Superior temporal gyrus (tissue), 1 donor: Measurements from ENCODE around the gene TIAL1.
"Not testable (repeated sequence)": the region's sequence is repeated elsewhere in the genome, so short reads cannot be mapped to it uniquely, and the experiment has no call there.

Experiments
- DNase-seq: peaks from one replicate; pipeline ENCODE4 v3.0.0-alpha.2; 2016; ENCODE audit errors: extremely low spot score

The TIAL1 gene

DNA sequence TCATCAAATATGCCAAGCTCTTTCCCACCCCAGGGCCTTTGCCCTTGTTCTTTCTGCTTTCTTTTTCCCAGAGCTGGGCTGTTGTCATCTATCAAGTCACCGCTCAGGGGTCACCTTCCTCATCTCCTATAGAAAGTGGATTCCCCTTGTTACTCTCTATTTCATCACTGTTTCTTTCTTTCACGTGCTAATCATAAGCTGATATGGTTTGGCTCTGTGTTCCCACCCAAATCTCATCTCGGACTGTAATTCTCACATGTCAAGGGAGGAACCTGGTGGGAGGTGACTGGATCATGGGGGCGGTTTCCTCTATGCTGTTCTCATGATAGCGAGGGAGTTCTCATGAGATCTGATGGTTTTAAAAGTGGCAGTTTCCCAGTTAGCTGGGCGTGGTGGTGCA is 17.0 kb upstream of the TIAL1 start:
- no peak for DNase-seq

DNA sequence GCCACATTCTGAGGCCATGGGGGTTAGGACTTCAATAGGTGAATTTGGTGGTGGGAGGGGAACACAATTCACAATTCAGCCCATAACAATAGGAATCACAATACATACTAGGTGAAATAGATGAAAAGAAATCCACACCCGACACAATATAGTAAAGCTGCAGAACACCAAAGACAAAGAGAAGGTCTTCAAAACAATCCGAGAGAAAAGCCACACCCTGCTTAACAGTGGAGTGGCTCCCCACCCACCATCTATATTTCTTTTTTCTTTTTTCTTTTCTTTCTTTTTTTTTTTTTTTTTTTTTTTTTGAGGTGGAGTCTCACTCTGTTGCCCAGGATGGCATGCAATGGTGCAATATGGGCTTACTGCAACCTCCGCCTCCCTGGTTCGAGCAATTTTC is 14.7 kb upstream of the TIAL1 start:
- DNase-seq: no peak

DNA sequence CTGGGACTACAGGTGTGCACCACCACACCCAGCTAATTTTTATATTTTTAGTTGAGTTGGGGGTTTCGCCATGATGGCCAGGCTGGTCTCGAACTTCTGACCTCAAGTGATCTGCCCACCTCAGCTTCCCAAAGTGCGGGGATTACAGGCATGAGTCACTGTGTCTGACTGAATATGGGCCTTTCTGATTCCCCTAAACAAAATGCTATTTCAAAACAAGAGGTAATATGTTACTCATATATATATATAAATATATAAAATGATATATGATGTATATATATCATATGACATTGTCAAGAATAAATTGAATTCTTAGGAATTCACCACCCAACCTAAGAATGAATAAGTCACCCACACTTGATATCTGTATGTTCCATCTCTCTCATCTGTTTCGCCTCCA is 12.8 kb upstream of the TIAL1 start:
- DNase-seq: no peak

DNA sequence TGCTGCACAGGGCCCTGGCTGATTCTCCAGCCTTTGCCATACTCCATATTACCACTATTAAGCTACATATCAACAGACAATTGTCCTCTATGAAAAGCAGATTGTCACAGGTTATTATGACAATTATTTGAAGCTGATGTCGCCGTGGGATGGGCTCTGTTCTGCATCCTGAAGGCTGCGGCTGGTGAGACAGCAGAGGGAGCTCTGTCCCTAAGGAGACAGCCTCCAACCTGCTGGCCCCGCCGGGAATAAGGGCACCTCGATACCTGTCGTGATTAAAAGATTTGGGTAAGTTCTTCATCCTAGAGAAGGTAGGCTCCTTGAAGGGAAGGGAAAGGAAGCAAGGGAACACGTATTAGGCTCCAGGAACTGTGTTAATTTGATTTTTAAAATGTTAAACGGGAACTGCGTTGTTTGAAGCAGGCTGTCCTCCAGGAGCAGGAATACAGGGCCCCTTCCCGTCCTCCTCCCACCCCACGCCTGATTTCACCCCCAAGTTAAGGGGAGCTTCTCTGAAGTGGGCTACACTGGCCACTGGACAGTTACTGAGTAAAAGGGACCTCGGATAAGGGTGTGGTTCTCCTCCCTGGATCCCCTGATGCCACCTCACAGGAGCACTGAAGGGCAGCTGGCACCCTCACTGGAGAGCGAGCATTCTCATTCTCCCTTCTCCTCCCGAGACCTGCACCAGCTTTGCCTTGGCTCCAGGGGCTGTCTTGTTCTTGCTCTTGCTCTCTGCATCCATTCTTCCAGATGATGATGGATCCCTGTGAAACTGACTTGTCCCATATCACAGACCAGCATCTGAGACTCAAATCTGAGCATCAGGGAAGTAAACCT is 11.8 kb upstream of the TIAL1 start:
- peak; percentile 67 for DNase-seq

DNA sequence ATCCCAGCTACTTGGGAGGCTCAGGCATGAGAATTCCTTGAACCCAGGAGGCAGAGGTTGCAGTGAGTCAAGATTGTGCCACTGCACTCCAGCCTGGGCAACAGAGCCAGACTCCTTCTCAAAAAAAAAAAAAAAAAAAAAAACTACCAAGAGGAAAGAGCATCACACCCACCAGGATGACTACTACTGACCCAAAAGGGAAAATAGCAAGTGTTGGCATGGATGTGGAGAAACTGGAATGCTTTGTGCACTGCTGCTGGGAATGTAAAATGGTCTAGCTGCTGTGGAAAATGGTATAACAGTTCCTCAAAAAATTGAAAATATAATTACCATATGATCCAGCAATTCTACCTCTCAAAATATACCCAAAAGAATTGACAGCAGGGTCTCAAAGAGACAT is 7.7 kb upstream of the TIAL1 start:
- no peak for DNase-seq

DNA sequence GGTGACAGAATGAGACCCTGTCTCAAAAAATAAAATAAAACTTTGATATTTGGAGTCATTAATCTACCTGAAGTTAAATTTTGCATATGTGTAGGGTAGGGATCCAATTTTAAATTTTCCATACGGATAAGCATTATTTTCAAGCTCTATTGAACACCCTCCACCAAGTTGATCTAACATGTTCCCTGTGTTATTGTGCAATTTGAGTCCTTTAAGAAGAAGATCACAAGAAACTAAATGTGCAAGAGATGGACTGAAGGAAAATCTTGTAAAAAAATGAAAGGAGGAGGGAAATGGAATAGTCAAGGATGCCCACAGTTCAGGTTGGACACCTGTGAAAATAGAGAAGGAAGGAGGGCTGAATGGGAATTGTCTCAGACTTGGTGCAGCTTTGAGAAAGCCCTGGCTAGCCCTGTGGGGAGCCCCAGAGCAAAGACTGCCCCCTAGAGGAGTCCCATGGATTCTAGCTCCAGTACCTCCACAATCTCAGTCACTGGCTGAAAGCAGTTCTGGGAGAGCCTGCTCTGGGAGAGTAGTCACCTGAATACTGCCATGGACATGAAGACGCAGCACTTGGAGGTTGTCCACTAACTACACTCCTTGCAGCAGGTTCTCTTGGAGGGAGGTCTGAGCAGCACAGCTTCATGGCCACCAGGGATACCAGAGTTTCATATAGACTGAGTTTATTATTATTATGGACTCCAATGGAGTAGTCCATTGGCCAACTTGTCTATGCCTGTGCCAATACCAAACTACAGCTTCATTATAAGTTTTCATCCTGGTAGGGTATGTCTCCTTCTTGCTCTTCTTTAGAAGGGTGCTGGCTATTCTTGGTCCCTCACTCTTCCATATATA is 5.7 kb upstream of the TIAL1 start:
- no peak for DNase-seq

DNA sequence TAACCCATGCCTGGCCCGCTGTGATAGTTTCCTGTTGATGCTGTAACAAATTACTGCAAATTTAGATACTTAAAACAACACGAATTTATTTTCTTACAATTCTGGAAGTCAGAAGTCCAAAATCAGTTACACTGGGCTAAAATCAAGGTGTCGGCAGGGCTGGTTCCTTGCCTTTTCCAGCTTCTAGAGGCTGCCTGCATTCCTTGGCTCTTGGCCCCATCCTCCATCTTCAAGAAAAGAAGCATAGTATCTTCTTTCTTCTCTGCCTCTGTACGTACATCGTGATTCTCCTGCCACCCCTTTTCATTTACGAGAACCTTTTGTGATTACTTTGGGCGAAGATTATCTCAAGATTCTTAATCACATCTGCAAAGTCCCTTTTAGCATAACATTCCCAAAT is 1.6 kb upstream of the TIAL1 start:
- no peak for DNase-seq

DNA sequence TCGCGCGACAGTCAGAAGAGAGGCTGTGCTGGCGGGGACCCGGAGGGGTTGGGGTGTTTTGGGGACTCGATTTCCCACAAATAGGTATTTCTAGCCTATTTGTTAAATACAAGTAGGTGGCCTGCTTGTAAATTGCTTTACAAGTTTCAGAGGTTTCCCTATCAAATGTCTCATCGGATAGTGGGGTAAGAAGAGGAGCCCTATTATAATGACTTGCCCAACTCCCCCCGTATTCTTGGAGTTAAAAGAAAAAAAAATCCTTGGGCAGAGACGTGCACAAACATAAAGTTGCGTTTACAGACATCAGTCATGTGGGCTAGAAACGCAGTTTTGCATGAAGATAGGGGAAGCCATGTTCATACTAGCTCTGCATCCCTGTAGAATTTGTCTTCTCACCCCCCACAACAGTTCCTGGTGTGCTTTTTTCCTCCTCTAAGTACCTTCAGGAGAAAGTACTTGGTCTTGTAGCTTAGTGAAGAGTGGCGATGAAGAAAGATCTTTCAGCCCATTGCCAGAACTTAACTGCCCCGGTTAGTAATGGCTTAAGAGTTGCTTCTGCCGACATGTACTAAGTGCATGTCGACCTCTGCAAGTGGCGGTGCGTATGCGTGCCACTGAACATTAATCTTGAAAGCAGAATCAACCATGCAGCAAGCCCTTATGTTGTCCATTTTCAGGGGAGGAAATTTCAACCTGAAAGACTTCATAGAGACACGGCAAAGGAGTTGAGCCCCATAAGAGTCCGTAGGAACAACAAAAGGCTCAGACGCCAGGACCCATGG is 832 bp upstream of the TIAL1 start:
- DNase-seq: no peak

DNA sequence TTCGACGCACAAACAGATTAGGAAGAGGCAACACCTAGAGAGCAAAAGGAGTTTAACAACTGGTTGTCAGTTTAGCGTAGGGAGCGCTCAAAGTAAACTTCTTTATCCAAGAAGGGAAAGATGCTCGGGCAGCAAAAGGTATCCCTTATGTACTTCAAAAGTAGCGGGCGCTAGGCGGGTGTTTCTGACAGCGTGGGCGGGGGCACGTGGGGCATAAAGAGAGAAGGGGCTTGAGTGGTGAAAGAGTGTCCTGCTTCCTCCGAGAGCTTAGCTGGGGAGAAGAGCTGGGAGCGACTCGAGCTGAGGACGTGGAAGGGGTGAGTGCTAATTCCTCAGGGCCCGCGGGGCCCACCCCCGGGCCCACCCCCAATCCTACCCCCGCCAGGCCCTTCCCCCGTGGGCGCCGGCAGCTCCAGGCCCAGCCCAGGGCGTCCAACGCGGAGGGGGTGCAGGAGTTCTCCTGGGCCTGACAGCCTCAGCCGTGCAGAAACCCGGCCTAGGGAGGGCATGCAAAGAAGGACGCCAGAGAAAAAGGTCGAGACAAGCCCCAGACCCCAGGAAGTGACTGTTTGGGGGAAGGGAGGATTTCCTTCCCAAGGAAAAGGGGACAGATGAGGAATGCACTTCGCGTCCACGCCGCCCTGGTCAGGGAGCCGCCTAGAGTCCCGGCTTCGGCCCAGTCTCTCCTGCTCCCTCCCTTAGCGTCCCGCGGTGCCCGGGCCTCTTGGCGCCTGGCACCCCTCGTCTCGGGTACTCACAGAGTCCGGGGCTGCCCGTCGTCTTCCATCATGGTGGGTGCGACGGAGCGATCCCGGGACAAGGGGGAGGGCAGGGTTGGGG is 868 bp downstream of the TIAL1 start:
- DNase-seq: peak; percentile 39

DNA sequence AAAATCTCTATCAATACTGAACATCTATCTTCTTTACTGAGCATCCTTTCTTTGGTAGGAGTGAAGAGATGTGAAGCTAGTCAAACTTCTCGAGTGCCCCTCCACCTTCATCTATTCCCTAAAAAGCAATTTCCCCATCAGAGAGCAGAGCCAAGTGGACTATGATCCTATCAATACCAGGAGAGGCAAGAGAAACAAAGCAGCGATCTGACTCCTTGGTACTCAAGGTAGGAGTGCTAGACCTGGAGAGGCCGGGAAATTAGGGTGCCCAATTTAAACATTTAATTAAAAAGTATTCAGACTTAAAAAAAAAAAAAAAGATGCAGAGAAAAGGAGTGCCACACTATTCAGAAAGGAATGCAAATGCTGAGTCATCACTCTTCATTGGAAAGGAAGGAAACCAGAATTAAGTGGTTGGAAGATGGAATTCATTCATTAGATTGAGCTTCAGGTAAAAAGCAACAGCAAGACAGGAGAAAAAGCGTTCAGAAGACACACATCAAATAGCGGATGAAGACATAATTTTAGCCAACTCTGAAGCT is 1.6 kb downstream of the TIAL1 start:
- no peak for DNase-seq

DNA sequence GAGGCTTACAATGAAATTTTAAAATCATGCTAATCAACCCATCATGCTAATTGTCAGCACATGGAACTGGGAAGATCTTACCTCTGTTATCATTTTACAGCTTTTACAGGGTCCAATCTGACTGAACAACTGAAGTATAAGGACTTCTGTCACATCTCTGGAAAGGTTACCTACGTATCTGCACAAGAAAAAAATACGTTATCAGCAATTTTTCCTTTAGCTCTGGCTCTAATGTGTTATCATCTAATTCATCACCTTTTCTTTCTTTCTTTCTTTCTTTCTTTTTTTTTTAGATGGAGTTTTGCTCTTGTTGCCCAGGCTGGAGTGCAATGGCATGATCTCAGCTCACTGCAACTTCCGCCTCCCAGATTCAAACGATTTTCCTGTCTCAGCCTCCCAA is 8.7 kb downstream of the TIAL1 start:
- DNase-seq: no peak

DNA sequence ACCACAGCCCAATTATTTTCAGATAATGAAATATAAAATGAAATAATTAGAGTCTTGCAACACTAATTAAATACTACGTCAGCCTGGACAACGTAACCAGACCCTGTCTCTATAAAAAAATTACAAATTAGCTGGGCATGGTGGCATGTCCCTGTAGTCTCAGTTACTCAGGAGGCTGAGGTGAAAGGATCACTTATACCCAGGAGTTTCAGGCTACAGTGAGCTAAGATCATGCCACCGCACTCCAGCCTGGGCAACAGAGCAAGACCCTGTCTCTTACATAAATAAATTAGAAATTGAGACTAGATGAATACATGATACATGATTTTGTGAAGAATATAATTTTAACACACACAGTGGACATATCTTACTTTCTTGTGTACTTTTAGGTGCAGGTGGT is 18.4 kb downstream of the TIAL1 start:
- no peak for DNase-seq

DNA sequence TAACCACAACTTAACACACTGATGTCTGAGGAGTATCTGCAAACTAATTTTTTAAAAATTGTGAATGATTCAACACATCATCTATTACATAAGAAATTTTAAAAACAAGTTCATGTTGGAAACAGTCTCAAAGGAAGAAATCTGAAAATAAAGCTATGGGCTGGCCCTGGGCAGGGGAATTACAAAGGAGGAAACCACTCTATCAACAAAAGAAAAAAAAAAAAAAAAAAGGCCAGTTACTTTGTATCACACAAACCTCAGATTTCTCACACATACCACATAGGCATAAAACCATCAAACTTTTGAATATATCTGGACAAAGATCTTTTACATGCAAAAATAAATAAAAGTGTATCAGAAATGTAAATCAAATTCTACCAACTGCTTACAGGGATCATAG is 20.8 kb downstream of the TIAL1 start:
- no peak for DNase-seq

DNA sequence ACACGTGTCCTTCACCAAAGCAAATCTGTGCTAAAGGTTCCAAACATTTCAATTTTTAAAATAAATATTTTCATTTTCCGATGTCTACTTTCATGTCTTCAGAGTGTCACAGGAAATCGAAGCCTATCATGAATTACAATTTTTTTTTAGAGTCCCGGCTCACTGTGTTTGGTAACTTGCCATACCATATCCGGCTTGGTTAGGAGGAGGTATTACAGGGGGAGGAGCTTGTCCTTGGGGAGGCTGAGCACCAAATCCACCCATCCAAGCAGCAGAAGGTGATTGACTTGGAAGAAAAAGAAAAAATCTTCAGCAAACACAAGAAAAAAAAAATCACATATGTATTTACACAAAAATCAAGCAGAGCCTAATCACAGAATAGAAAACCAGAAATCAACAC is 21.3 kb downstream of the TIAL1 start:
- no peak for DNase-seq

DNA sequence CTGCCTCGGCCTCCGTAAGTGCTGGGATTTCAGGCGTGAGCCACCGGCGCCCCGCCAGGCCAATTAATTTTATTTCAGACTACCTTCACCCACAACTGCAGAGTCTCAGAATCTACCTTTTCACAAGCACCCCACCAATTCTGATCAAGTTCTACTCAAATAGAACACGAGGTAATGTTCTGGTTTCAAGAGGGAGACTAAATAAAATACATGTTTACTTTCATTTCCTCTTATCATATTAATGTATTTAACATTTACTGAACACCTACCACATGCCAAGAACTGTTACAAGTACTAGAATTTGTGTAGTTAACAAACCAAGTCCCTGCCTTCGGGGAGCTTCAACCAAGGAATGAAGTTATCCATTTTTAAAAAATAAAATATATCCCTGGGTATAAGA is 28.8 kb downstream of the TIAL1 start:
- no peak for DNase-seq

DNA sequence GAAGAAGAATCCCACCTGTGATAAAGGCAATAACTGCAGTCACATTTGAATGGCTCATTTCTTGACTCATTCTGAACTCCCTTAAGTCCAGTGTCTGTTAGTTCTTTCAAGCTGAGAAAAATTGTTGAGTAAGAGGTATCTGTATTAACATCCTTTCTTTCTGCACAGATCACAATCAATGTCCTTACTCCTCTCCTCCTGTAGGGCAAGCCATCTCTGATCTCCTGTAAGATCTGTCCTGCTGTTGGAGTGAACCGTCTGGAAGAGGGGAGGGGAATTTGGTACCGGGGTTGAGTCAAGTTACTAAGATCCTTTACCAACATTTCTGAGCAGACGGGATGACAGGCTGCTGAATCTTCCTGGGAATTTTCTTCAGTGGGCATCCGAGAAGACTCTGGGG is 34.7 kb downstream of the TIAL1 start:
- DNase-seq: no peak

DNA sequence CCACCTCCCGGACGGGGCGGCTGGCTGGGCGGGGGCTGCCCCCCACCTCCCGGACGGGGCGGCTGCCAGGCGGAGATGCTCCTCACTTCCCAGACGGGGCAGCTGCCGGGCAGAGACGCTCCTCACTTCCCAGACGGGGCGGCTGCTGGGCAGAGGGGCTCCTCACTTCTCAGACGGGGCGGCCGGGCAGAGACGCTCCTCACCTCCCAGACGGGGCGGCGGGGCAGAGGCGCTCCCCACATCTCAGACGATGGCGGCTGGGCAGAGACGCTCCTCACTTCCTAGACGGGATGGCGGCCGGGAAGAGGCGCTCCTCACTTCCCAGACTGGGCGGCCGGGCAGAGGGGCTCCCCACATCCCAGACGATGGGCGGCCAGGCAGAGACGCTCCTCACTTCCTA is 37.3 kb downstream of the TIAL1 start:
- DNase-seq: not testable (repeated sequence)

DNA sequence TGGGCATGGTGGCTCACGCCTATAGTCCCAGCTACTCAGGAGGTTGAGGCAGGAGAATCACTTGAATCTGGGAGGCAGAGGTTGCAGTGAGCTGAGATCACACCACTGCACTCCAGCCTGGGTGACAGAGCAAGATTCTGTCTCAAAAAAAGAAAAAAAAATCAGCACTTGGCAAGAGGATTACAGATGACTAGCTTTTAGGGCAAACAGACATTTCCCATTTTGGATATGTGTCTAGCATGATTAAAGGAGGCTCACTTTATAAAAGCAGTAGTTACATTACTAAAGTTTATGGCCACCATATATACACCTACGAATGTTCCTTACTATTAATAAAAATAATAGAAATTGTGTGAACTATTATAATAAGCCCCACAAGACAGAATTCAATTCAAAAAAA is 40.7 kb downstream of the TIAL1 start:
- not testable (repeated sequence) for DNase-seq

DNA sequence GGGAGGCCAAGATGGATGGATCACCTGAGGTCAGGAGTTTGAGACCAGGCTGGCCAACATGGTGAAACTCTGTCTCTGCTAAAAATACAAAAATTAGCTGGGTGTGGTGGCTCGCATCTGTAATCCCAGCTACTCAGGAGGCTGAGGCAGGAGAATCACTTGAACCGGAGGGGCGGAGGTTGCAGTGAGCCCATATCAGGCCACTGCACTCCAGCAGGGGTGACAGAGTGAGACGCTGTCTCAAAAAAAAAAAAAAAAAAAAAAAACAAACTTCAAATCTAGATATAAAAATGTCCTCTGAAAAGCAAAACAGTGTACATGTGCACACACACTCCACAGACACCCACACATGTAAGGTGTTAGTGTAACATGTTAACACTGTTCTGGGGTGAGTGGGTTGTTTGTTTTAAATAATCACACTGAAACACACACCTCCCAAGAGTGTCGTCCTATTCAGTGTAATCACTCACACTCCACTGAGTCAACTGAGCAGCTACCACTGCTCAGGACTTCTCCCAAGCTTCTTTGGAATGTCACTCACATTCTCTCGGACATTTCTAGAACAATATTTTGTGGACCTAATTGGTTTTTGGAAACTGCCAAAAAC is 41.5 kb downstream of the TIAL1 start:
- no peak for DNase-seq

DNA sequence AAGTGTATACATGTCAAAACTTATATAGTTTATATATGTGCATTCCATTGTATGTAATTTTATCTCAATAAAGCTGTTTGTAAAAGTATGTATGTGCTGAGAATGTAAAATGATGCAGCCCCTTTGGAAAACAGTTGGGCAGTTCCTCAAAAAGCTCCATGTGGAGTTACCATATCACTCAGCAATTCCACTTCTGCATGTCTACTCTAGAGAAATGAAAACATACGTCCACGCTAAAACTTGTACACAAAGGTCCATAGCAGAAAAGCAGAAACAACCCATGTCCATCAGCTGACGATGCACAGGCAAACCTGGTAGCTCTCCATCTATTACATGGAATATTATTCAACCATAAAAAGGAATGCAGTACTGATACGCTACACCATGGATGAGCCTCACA is 45.9 kb downstream of the TIAL1 start:
- no peak for DNase-seq
